Panc1 (cell line): ENCODE results near the gene OR2M2. TPM values are rescaled to one million over a fixed set of nuclear protein-coding genes. Genes with fewer than 3 reads are reported as not detected.

Experiments
- ATAC-seq: fragments of 200-7000 bp; cut with Tn5 transposase; 2 replicates; pipeline ENCODE4 v1.9.1; 2020; ENCODE audit warnings: mild to moderate bottlenecking, moderate library complexity
- BruUV-seq: library from RNA; stranded (reverse); fragments of 400-500 nt; replicated peaks from 2 replicates; lab custom pipeline; 2021; lab: Mats Ljungman, UMichigan
- CTCF ChIA-PET: fragments of 300-600 bp; sonication (Branson Sonifier 250); formaldehyde crosslinking; loops from one replicate; lab custom pipeline; 2022; ENCODE audit warnings: antibody characterized with exemption; lab: Charles Lee
- POLR2A ChIA-PET: fragments of 300-600 bp; sonication (Branson Sonifier 250); formaldehyde crosslinking; loops from one replicate; lab custom pipeline; 2022; ENCODE audit warnings: antibody characterized with exemption; lab: Charles Lee
- DNase-seq: peaks from one replicate; pipeline ENCODE4 v3.0.0-alpha.2; 2010; ENCODE audit warnings: low read depth, low spot score
- H3K27ac ChIP-seq: 2 replicates; pipeline ENCODE4 v1.5.1; 2011; ENCODE audit warnings: mild to moderate bottlenecking, low read length, inconsistent platforms
- H3K27me3 ChIP-seq: fragments of 200-500 bp; sonication (Bioruptor generic); 2 replicates; pipeline ENCODE4 v1.6.0; 2014; ENCODE audit warnings: low read length, inconsistent platforms; ENCODE audit not compliant: control insufficient read depth, insufficient read depth
- H3K36me3 ChIP-seq: fragments of 200-500 bp; sonication (Bioruptor generic); 2 replicates; pipeline ENCODE4 v1.5.1; 2014; ENCODE audit warnings: inconsistent platforms, mild to moderate bottlenecking, low read length, moderate library complexity; ENCODE audit not compliant: control insufficient read depth, insufficient read depth
- H3K4me1 ChIP-seq: 2 replicates; pipeline ENCODE4 v1.5.1; 2011; ENCODE audit warnings: inconsistent platforms, mild to moderate bottlenecking, low read length, moderate library complexity; ENCODE audit not compliant: control insufficient read depth, insufficient read depth
- H3K4me3 ChIP-seq, 2 experiments: 2 replicates each; pipeline ENCODE4 v1.5.1; 2011 to 2012; ENCODE audit warnings: low read depth in 2 of 2, low read length in 2 of 2, mild to moderate bottlenecking in 2 of 2, inconsistent platforms in 1 of 2, moderate library complexity in 1 of 2
- H3K9me3 ChIP-seq: fragments of 200-500 bp; sonication (Bioruptor generic); 2 replicates; pipeline ENCODE4 v1.5.1; 2014; ENCODE audit warnings: low read depth, mild to moderate bottlenecking, inconsistent platforms, low read length, moderate library complexity; ENCODE audit not compliant: control insufficient read depth, insufficient read depth
- CTCF ChIP-seq: fragments of 450-650 bp; IDR thresholded peaks from 2 replicates; pipeline ENCODE4 v1.5.1; 2017; ENCODE audit warnings: mild to moderate bottlenecking
- POLR2AphosphoS5 ChIP-seq: IDR thresholded peaks from 2 replicates; pipeline ENCODE4 v1.6.1; 2012; ENCODE audit warnings: mild to moderate bottlenecking, low read depth, low read length, moderate library complexity
- REST ChIP-seq, 2 experiments: IDR thresholded peaks; 2 replicates each; pipeline ENCODE4 v1.6.1; 2011 to 2012; ENCODE audit warnings: low read depth in 2 of 2, control low read depth in 1 of 2, low read length in 1 of 2, mild to moderate bottlenecking in 1 of 2, moderate library complexity in 1 of 2; ENCODE audit not compliant: insufficient read depth in 1 of 2
- SIN3A ChIP-seq: IDR thresholded peaks from 2 replicates; pipeline ENCODE4 v1.6.1; 2012; ENCODE audit warnings: low read depth, mild to moderate bottlenecking, low read length, moderate library complexity, borderline replicate concordance; ENCODE audit not compliant: insufficient read depth
- TCF7L2 ChIP-seq: IDR thresholded peaks from 2 replicates; pipeline ENCODE4 v1.6.1; 2011; ENCODE audit warnings: mild to moderate bottlenecking, low read depth, low read length, inconsistent platforms
- in situ Hi-C: cut with HindIII; loops from 2 replicates; pipeline ENCODE4 v1.10.0; 2016; ENCODE audit warnings: low sequenced_read_pairs, low pct_unique_long_range_greater_than_20kb
- intact Hi-C: fragments of 100-400 bp; cut with micrococcal nuclease; formaldehyde crosslinking; loops from one replicate; pipeline ENCODE4 v1.10.0; 2022; ENCODE audit not compliant: unreplicated experiment
- total RNA-seq: library from RNA; stranded (reverse); gene quantifications from one replicate; pipeline ENCODE4 v1.2.1, GENCODE V29; 2021; ENCODE audit not compliant: unreplicated experiment

OR2M2 gene
- total RNA-seq, 1 experiment from 2014 or later: not detected

GRCh38 chr1:248225537-248225936 lies 50.9 kb downstream of the OR2M2 start:
- Histone ChIP-seq H3K36me3 (no peaks in the 10 kb centered on the region), H3K4me3 (no peak overlapping the region), H3K4me1 (no peaks in the 10 kb centered on the region), H3K9me3 (no peaks in the 10 kb centered on the region), H3K27ac (no peak overlapping the region), H3K27me3 (no peaks in the 10 kb centered on the region)
- DNase-seq (no peak), ATAC-seq (no peak)
- ChIA-PET CTCF (no interaction called here), POLR2A (no interaction called here)
- BruUV-seq: no TSS peak
- intact Hi-C loops (no loop called here), in situ Hi-C loops (no loop called here)
- no peak for TF ChIP-seq POLR2AphosphoS5
- TF ChIP-seq CTCF: no peak
- no peak for TF ChIP-seq REST (IDR thresholded peaks at IDR 0.05; ENCODE audit: insufficient read depth in 1 of 2, low read depth in 2 of 2, low read length in 1 of 2)
- no peak for TF ChIP-seq SIN3A
- TF ChIP-seq TCF7L2: no peak

DNA sequence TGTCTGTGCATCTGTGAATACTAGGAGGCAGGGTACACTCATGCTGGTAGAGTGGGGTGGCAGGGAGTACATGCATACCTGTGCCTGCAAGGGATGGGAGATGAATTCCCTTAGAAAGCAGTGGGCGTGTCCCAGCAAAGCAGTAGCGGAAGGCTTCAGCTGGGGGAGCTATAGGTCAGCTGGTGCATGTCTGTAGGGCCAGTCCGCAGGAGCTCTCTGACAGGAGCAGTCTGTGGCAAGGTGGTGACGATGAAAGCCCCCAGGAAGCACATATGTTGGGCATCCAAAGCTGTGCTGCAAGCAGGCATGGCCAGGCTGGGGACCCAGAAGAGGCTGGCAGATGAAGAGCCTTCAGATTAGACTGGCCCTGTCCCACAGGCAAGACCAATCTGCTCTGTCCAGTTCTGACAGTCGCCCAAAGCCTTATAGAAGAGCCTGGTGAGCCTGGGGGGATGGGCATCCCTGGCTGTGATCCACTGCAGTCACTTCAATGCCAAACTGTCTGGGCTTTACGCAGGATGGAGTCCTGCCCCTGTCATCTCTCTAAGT lies 54.8 kb downstream of the OR2M2 start:
- H3K4me1 ChIP-seq: no peaks in the 10 kb centered on the region
- H3K9me3 ChIP-seq: no peaks in the 10 kb centered on the region
- in situ Hi-C loops (no loop called here), intact Hi-C loops (no loop called here)
- CTCF ChIA-PET: no interaction called here
- no TSS peak for BruUV-seq
- ATAC-seq: no peak
- POLR2A ChIA-PET: no interaction called here
- DNase-seq: no peak
- no peaks in the 10 kb centered on the region for H3K36me3 ChIP-seq
- H3K4me3 ChIP-seq: no peak overlapping the region
- no peak overlapping the region for H3K27ac ChIP-seq
- TF ChIP-seq REST (IDR thresholded peaks at IDR 0.05; ENCODE audit: insufficient read depth in 1 of 2, low read depth in 2 of 2, low read length in 1 of 2) (no peak), SIN3A (no peak), CTCF (no peak), TCF7L2 (no peak)
- no peaks in the 10 kb centered on the region for H3K27me3 ChIP-seq
